Amniotic stem cell (primary cell): ENCODE measurements around the gene MED19.
A peak's percentile ranks its signal among the peaks of the same experiment; 100 is the strongest.
"Not testable (repeated sequence)": the region's sequence is repeated elsewhere in the genome, so short reads cannot be mapped to it uniquely, and the experiment has no call there.

ENCODE experiments used
- DNase-seq: peaks from one replicate; lab custom pipeline; 2025; lab: John Stamatoyannopoulos, UW

The MED19 gene

DNA sequence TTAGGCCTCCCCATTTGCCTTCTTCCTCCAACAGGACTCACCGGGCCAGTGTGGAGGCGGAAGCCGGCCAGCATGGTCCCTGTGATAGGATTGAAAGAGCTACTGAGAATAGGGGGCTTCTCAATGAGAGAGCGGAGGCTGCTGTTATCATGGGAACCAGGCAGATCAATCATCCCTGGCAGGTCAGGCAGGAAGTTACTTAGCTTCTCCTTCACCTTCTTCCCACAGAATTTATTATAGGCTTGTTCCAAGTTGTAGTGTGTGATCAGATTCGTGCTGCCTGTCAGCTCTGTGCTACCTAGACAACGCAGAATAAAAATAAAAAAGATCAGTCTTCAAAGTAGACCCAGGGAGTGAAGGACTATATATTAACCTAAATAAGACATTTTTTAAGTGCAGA lies 7.1 kb downstream of the MED19 start:
- DNase-seq: no peak

DNA sequence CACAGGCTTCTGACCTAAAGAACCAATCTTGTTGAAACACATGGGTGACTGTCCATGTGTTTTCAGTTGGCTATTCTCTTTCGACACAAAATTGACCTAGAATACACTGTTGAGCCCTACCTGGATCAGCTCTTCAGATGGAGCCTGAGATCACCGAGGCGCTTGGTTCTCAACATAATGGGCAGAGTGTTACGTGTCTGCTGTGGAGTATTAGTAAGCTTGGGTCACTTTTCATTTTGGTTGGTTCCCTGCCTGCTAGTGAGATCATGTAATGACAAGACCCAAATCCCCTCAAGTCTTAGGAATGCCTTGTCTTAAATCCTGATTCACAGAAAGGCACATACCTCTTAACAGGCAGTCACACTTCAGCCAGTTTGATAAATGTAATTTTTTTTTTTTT lies 8.7 kb downstream of the MED19 start:
- DNase-seq: no peak

DNA sequence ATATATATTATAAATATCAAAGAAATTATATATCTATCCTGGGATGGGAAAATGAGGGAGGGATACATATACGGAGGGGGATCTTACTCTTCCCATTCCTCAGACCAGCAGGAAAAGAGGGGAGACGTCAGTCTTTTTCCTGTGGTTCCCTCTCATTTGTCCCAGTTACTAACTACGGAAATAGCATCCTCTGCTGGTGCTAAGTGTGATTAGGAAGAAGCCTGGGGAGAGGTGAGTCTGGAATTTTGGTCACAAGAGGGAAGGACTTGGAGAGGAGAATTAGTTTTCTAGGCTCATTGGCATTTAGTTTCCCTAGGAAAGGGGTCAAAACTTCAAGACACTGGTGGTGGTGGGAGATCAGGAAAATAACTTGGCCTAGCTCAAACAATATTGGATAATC lies 11.6 kb downstream of the MED19 start:
- DNase-seq: no peak

DNA sequence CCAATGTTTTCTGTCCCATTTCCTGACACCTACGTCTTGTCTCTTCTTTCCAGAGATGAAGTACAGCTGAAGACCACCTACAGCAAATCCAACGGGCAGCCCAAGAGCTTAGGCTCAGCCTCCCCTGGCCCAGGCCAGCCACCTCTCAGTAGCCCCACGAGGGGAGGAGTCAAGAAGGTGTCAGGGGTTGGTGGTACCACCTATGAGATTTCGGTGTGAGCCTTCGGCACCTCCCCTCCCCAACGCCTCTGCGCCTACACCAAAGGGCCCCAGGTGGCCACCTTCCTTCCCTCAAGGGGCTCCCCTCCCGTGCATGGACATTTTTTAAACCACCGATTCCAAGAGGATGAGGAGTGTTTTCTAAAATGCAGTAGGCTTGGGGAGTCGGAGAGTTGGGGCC lies 12.2 kb downstream of the MED19 start:
- DNase-seq: no peak

DNA sequence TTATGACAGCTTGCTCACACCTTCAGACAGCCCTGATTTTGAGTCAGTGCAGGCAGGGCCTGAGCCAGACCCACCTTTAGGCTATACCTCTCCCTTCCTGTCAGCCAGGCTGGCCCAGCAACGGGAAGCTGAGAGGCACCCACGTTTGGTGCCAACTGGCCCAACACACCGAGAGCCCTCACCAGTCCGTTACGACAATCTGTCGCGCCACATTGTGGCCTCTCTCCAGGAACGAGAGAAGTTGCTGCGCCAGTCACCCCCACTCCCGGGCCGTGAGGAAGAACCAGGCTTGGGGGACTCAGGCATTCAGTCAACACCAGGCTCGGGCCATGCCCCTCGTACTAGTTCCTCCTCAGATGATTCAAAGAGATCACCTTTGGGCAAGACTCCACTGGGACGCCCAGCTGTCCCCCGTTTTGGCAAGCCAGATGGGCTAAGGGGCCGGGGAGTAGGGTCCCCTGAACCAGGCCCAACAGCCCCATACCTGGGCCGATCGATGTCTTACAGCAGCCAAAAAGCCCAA lies 13.1 kb downstream of the MED19 start:
- no peak for DNase-seq

DNA sequence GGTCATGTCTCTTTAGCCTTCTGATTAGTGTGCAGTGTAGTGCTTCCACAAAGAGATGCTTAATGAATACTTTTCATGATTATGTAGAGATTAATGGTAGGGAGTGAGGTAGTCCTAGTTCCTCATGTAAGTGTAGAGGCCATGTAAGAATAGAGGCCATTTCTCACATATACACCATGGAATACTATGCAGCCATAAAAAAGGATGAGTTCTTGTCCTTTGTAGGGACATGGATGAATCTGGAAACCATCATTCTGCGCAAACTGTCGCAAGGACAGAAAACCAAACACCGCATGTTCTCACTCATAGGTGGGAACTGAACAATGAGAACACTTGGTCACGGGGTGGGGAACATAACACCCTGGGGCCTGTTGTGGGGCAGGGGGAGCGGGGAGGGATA lies 21.5 kb downstream of the MED19 start:
- DNase-seq: not testable (repeated sequence)

DNA sequence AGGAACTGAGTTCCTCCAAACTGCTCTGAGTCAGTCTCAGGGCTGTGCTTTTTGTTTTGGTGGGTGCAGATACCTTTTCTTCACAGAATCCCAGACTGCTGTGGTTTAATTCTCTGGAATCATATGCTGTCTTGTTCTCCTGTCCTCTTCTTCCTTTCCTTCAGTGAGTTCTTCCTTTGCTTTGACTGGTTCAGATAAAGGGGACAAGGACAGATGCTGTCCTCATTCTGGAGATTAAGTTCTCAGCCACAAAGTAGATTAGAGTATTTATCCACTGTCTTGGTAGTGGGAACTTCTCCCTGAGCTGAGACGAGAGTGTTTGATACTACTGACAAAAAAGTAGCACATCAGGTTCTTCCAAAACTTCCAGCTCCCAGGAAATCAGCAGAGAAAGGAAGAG lies 30.8 kb downstream of the MED19 start:
- no peak for DNase-seq

DNA sequence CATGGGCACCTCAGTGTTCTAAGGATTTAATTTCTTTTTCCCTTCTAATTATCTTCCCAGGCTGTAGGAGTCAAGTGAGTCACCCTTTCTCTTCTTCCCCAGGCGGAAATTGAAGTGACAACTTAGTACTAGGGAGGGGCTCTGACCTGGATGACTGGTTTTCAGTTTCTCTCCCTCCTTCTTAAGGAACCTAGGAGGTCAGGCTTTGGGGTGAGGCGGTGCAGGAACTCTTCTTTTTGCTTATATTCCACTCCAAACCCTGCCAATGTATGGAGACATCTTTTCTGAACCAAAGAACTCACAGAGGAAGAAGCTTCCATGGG lies 31.5 kb downstream of the MED19 start:
- no peak for DNase-seq

DNA sequence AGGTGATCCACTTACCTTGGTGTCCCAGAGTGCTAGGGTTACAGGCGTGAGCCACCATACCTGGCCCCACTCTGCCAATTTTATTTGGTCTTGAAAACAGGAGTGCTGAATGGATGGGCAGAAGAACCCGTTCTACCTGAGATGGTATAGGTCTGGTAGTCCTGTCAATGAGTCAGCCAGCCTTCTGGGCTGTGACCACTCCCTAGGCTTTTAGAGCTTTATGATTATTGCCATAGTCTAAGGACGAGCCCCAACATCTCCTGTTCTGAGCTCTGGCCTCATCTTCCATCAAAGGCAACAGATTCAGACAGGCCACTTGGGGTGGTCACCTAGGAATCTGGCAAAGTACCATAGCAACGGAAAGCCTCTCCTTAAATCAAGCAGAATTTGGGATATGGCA lies 32.6 kb downstream of the MED19 start:
- no peak for DNase-seq

DNA sequence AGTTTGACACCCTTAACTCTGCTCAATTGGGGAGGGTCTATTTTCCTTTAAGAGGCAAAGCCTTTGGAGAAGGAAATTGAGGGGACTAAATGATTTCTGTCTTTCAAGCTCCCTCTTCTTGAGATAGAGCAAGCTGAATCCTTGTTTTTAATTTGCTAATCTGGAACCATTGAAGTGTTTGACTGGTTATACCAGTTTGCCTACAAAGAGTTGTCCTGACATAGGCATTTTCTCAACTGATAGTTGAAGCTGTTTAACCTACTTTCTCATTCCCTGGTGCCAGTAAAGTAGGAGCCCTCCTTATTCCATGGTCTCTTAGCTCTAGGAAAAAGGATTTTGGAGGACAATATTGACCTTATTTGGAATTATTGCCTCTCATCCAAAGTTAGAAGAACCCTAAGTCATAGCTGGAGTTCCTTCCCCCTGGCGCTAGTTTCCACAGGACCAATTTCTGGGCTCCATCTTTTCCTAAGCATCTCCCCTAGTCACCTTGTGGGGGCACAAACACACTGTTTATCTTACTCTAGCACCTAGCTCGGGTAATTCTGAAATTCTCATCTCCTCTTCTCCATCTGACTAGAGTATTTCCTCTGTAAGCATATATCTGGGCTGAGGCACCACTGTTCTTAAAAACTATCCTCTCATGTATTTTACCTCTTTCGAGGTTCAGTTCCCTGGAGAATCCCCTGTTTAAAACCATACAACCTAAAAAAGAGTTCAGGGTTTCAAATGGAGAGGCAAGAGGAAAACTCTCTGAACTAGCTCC lies 36.7 kb downstream of the MED19 start:
- no peak for DNase-seq

DNA sequence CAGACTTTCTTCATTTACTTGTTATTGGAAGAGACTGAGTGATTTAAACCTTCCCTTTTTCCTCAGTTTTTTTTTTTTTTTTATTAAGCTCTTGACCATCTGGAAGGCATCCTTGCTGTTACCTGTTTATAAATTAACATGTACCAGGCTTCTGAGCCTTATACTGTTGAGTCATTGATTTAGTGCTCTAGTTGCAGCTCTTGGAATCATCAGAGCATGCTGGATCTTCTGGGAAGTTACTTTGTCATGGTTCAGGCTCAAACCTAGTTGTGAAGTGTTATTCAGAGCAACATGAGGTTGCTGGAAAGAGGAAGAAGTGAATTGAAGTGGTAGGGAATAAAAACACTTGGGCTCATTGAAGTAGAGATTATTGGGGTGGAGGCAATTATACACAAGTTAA lies 37.8 kb downstream of the MED19 start:
- no peak for DNase-seq

DNA sequence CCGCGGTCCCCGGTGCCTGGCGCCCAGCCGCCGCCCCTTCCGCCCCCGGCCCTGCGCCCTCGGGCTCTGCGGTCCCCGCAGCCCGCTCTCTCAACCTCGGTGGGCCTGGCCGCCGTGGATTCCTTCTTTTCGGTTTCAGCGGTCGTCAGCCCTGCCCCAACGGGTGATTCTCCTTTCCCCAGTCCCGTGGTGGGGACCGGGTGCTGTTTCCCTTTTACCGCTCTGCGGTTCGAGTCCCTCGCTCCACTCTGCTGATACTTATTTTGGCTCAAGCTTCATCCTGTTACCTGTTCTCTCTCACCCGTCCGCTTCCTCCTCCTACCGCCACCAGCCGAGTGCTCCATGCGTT lies 43.6 kb downstream of the MED19 start:
- no peak for DNase-seq

DNA sequence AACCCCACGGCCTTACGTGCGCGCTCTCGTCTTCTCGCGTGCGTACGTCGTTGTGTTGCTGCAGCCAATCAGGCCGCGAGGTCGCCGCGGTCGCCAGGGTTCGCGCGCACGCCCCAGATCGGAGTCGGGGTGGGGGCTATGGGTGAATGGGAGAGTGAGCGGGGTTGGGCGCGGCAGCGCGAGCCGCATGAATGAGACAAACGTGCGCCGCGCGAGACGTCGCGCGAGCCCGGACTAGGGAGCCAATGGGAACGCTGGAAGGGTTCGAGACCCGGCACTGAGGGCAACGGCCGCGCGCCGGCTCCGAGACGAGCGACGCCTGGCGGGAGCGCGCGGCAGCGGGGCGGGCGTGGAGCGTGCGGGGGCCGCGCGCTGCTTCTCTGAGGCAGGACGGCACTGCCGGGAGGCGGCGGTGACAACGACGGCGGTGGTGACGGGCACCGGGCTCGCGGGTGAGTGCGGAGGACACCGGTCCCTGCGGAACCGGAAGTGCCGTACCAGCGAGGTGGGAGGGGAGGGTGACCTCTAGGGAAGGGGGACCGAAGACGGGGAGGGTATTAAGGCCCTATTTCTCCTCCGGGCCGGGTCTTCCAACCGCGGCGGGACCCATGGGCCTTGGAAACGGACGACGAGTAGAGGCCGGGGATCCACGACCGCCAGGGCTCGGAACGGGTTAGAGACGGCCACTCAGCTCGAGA lies 44.1 kb downstream of the MED19 start, which contains the start of gene ZDHHC5:
TSS of gene ZDHHC5 (plus strand) at position 379 of the 698 bp plus-strand sequence. CDS start 4,977 bp downstream, outside the sequence.
- peak; percentile 98 for DNase-seq

DNA sequence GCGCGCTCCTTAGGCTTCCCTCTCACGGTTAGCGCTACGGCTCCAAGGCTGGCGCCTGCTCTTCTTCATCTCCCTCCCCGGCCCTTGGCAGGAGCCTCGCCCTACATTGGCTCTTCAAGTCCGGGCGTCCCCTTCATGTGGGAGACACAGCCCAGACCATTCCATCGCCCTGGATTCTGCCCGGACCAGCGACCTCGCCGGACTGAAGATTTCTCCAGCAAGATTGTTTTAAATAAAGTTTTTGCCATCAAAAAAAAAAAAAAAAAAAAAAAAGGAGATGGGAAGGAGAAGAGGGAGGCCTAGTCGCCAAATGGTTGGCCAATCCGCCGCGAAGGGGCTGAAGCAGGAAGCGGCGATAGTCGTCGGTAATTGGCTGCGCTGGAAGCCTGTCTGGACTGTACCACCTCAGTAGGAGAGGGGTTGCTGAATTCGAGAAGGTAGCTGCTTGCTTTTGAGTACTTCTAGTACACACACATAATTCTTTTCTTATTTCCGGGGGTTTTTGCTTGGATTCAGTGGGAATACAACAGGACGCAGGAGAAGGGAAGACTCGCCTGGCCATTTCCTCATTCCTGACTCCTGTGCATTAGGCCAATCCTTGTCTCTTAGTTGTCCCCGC lies 44.8 kb downstream of the MED19 start:
- DNase-seq: peak; percentile 93

DNA sequence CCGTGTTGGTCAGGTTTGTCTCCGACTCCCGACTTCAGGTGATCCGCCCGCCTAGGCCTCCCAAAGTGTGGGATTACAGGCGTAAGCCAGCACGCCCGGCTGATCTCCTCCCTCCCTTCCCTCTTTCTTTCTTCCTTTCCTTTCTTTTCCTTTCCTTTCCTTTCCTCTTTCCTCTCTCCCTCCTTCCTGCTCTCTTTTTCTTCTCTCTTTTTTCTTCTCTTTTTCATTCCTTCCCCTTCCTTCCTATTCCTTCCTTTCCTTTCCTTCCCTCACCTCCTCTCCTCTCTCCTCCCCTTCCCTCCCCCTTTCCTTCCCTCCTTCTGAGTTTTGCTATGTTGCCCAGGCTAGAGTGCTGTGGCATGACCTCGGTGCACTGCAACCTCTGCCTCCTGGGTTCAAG lies 48.0 kb downstream of the MED19 start:
- DNase-seq: no peak

DNA sequence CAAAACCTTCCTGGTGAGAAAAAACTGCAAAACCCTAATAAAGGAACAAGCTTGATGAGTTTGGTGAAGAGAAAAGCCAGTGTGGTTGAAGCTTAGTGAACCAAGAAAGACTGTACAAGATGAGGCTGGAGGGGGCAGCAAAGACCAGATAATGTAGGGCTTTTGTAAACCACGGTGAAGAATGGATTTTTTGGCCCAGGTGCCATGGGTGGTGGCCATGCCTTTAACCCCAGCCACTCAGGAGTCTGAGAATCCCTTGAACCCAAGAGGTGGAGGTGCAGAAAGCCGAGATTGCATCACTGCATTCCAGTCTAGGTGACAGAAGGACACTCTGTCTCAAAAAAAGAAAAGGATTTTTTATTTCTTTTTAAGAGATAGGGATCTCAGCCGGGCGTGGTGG lies 49.1 kb downstream of the MED19 start:
- no peak for DNase-seq

DNA sequence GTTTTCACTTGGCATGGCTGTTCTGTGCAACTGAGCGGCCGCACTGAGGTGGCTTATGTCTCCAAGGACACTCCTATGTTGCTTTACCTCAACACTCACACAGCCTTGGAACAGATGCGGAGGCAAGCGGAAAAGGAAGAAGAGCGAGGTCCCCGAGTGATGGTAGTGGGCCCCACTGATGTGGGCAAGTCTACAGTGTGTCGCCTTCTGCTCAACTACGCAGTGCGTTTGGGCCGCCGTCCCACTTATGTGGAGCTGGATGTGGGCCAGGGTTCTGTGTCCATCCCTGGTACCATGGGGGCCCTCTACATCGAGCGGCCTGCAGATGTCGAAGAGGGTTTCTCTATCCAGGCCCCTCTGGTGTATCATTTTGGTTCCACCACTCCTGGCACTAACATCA lies 52.3 kb downstream of the MED19 start:
- DNase-seq: no peak

DNA sequence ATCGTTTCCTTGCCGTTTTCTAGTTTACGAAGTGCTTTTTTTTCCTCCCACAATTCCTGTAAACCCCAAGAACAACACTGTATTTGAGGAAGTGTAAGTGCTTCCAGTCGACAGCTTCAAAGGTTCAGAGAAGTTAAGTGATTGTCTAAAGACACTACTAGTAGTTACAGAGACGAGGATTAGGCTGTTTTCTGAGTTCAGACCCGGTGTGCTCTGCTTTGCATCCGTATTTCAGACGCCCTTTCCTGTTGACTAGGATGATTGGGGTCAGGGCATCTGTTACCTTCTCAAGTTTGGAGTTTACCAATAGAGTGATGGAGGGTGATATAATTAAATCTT lies 54.0 kb downstream of the MED19 start:
- no peak for DNase-seq

DNA sequence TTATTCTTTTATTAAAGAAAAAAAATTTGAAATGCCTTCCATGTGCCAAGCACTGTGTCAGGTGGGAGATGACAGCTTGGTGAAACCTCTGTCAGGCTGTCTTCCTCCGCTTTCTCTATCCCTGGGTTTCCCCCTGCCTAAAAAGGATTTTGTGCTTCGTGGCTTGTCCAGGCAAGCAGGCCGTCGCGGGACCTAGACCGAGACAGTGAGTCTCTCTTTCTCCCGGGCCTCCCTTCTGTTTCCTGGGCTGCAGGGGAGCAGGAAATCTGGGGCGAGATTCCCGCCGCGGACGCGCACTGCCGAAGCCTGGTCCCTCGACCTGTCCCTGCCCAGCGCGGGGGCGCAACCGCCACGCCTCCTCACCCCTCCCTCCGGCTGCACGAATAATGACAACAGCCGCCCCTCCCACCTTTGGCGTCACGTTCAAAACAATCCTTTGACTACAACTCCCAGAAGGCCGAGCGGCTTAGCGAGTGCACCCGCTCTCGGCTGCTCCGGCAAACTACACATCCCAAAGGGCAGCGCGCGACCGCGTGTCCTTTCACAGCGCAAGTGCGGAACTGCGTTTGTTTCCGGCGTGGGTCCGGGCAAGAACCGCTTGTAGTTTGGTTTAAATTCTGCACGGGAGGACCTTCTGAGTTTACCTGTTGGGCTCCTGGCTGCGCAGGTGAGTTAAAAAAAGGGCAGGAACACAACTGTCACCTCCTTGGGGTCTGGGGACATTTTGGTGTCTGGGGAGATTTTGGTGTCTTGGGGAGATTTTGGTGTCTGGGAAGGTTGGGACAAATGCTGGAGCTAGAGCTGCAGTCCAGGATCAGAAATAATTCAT lies 54.6 kb downstream of the MED19 start, which contains the start of gene CLP1:
TSS of gene CLP1 (plus strand) at position 569 of the 829 bp plus-strand sequence. CDS start 1,715 bp downstream, outside the sequence.
- DNase-seq: peak; percentile 99

DNA sequence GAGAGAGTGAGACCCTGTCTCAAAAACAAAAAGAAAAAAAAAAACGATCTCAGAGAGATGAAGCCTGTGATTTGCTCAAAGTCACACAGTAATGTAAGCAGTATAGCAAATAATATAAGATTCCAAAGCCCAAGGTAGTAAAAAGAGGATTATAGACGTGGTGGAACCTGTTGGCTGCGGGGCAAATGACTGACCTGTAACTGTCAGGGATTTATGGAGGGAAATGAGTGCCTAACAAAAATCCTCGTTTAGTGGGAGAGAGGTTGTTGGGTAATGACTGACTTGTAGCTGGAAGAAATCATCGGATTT lies 55.2 kb downstream of the MED19 start:
- DNase-seq: no peak
